SU-DHL-6 (cell line): Measurements from ENCODE around the gene RPS6KA5.

Experiments used
- H2AFZ ChIP-seq: fragments of 200-600 bp; sonication (generic); 2 replicates; pipeline ENCODE4 v1.6.1; 2014; ENCODE audit warnings: low read depth, mild to moderate bottlenecking, moderate library complexity, mixed read lengths, antibody characterized with exemption, low read length; ENCODE audit not compliant: severe bottlenecking
- H3F3A ChIP-seq: fragments of 200-600 bp; shearing (Covaris generic); 2 replicates; pipeline ENCODE4 v1.6.0; 2016; ENCODE audit warnings: antibody characterized with exemption, mild to moderate bottlenecking; ENCODE audit not compliant: insufficient read depth
- H3K27ac ChIP-seq: fragments of 200-600 bp; sonication (generic); 2 replicates; pipeline ENCODE4 v1.5.1; 2016; ENCODE audit warnings: low read depth, mild to moderate bottlenecking, low read length, moderate library complexity, mixed read lengths
- H3K27me3 ChIP-seq: fragments of 200-600 bp; sonication (generic), shearing (Covaris generic); 2 replicates; pipeline ENCODE4 v1.6.0; 2014; ENCODE audit warnings: mild to moderate bottlenecking, low read length
- H3K36me3 ChIP-seq: fragments of 200-600 bp; sonication (generic); 2 replicates; pipeline ENCODE4 v1.6.1; 2014; ENCODE audit warnings: mild to moderate bottlenecking, low read length, mixed read lengths
- H3K4me2 ChIP-seq: fragments of 300-600, 200-600 bp; shearing (Covaris generic), sonication (generic); 2 replicates; pipeline ENCODE4 v1.6.0; 2014; ENCODE audit warnings: low read length, low read depth, mild to moderate bottlenecking; ENCODE audit not compliant: poor library complexity, severe bottlenecking
- H3K4me3 ChIP-seq: fragments of 200-600 bp; sonication (generic); 2 replicates; pipeline ENCODE4 v1.5.1; 2014; ENCODE audit warnings: antibody characterized with exemption, low read length, mild to moderate bottlenecking, mixed read lengths; ENCODE audit not compliant: insufficient read depth, poor library complexity, severe bottlenecking
- H3K79me2 ChIP-seq: fragments of 200-600 bp; sonication (generic); 2 replicates; pipeline ENCODE4 v1.6.1; 2014; ENCODE audit warnings: mild to moderate bottlenecking, low read length, moderate library complexity; ENCODE audit not compliant: insufficient read depth
- H3K9ac ChIP-seq: fragments of 200-600 bp; sonication (generic); 2 replicates; pipeline ENCODE4 v1.7.0; 2014; ENCODE audit warnings: mild to moderate bottlenecking, low read length
- H3K9me2 ChIP-seq: fragments of 200-600 bp; sonication (generic); replicated peaks from 2 replicates; pipeline ENCODE4 v1.6.1; 2014; ENCODE audit warnings: low read length; ENCODE audit not compliant: insufficient read depth
- H3K9me3 ChIP-seq: fragments of 200-600 bp; sonication (generic); 2 replicates; pipeline ENCODE4 v1.6.1; 2014; ENCODE audit warnings: low read length, mixed read lengths; ENCODE audit not compliant: insufficient read depth
- H4K20me1 ChIP-seq: fragments of 200-600 bp; sonication (generic); 2 replicates; pipeline ENCODE4 v1.6.1; 2014; ENCODE audit warnings: low read depth, mild to moderate bottlenecking, antibody characterized with exemption, low read length, moderate library complexity, mixed read lengths
- EZH2phosphoT487 ChIP-seq: fragments of 200-600 bp; sonication (generic), shearing (Covaris generic); conservative IDR thresholded peaks from 2 replicates; pipeline ENCODE4 v1.6.1; 2018; ENCODE audit warnings: mild to moderate bottlenecking, antibody characterized with exemption, low read length, moderate library complexity, mixed read lengths
- TF ChIP-seq, protein P1 (sequence below): fragments of 200-600 bp; sonication (generic); IDR thresholded peaks from one replicate; pipeline ENCODE4 v1.5.1; 2017; ENCODE audit warnings: antibody characterized with exemption, mild to moderate bottlenecking, low read length, moderate library complexity; ENCODE audit not compliant: insufficient read depth, poor library complexity, severe bottlenecking

RPS6KA5 gene

DNA sequence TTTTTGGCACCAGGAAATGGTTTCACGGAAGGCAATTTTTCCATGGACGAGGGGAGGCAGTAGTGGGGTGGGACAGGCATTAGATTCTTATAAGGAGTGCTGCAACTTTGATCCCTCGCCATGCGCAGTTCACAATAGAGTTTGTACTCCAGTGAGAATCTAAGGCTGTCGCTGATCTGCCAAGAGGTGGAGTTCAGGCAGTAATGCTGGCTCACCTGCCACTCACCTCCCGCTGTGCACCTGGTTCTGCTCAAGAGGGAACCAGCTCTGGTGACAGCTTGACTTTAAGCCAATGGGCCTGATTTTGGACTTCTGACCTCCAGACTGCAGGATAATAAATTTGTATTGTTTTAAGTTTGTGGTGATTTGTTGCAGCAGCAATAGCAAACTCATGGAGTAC lies 163.4 kb downstream of the RPS6KA5 start:
- TF ChIP-seq EZH2phosphoT487: no peak
- TF ChIP-seq, protein P1, sequence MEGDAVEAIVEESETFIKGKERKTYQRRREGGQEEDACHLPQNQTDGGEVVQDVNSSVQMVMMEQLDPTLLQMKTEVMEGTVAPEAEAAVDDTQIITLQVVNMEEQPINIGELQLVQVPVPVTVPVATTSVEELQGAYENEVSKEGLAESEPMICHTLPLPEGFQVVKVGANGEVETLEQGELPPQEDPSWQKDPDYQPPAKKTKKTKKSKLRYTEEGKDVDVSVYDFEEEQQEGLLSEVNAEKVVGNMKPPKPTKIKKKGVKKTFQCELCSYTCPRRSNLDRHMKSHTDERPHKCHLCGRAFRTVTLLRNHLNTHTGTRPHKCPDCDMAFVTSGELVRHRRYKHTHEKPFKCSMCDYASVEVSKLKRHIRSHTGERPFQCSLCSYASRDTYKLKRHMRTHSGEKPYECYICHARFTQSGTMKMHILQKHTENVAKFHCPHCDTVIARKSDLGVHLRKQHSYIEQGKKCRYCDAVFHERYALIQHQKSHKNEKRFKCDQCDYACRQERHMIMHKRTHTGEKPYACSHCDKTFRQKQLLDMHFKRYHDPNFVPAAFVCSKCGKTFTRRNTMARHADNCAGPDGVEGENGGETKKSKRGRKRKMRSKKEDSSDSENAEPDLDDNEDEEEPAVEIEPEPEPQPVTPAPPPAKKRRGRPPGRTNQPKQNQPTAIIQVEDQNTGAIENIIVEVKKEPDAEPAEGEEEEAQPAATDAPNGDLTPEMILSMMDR: no peak

DNA sequence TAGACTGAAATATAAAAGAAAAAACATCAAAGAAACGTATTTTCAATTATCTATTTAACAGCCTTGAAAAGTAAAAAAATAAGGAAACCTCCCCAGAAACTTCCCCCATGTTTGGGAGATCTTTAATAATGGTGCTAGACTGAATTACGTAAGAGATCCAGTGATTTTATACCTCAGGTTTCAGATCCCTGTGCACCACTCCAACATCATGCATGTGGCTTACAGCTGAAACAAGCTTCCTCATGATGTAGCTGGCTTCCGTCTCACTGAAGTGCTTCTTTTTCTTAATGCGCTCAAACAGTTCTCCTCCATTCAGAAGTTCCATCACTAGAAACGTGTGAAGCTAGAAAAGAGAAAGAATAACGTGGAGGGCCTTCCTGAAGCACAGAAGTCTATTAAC lies 166.2 kb downstream of the RPS6KA5 start:
- H3K9me3 ChIP-seq: no peaks in the 10 kb centered on the region
- H3K27ac ChIP-seq: no peak overlapping the region
- no peaks in the 10 kb centered on the region for H3K9me2 ChIP-seq
- H3K79me2 ChIP-seq: no peaks in the 10 kb centered on the region
- no peak overlapping the region for H2AFZ ChIP-seq
- H3K9ac ChIP-seq: no peak overlapping the region
- H3F3A ChIP-seq: no peaks in the 10 kb centered on the region; the same call in 1 of the 2 replicates
- H4K20me1 ChIP-seq: no peaks in the 10 kb centered on the region
- no peak overlapping the region for H3K4me2 ChIP-seq
- no peak overlapping the region for H3K4me3 ChIP-seq
- no peaks in the 10 kb centered on the region for H3K27me3 ChIP-seq
- no peak for TF ChIP-seq EZH2phosphoT487
- TF ChIP-seq, protein P1: no peak
- H3K36me3 ChIP-seq: no peaks in the 10 kb centered on the region; the same call in 1 of the 2 replicates

More for the DNA sequence above, 163.4 kb downstream of the RPS6KA5 start:
- Histone ChIP-seq H3K9ac (no peak overlapping the region), H3K4me2 (no peak overlapping the region), H3F3A (0 out of 2 replicates have a peak, but pooled peaks cover 3% of the 10 kb centered on the region), H3K9me3 (no peaks in the 10 kb centered on the region), H3K27me3 (no peaks in the 10 kb centered on the region), H3K4me3 (no peak overlapping the region), H3K9me2 (no peaks in the 10 kb centered on the region), H3K27ac (no peak overlapping the region), H4K20me1 (no peaks in the 10 kb centered on the region), H3K36me3 (no peaks in the 10 kb centered on the region; the same call in 1 of the 2 replicates), H3K79me2 (no peaks in the 10 kb centered on the region), H2AFZ (no peak overlapping the region)

DNA sequence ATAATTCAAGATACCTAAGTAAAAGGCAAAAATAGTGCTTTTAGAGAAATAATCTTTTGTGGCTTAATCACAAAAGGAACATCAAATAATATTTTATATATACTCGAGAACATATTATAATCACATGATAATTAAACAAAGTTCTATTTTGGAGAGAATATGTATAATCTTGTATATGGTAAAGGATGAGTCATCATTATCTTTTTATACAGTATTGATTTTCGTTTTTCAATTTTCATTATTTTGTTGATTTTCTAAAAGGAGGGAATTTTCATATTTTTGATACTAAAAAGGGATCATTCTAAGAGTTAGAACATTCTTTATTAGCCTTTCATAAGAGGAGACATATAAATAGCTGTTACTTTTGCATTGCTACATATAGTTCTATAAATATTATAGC lies 166.9 kb downstream of the RPS6KA5 start:
- H3K4me2 ChIP-seq: no peak overlapping the region
- H3K79me2 ChIP-seq: no peaks in the 10 kb centered on the region
- no peak for TF ChIP-seq EZH2phosphoT487
- H3K9me3 ChIP-seq: no peaks in the 10 kb centered on the region
- H3K27me3 ChIP-seq: no peaks in the 10 kb centered on the region
- H3K36me3 ChIP-seq: no peaks in the 10 kb centered on the region; the same call in 1 of the 2 replicates
- no peaks in the 10 kb centered on the region for H3K9me2 ChIP-seq
- no peaks in the 10 kb centered on the region for H4K20me1 ChIP-seq
- H3K27ac ChIP-seq: no peak overlapping the region
- H3K4me3 ChIP-seq: no peak overlapping the region
- no peak overlapping the region for H2AFZ ChIP-seq
- H3K9ac ChIP-seq: no peak overlapping the region
- no peaks in the 10 kb centered on the region; the same call in 1 of the 2 replicates for H3F3A ChIP-seq

DNA sequence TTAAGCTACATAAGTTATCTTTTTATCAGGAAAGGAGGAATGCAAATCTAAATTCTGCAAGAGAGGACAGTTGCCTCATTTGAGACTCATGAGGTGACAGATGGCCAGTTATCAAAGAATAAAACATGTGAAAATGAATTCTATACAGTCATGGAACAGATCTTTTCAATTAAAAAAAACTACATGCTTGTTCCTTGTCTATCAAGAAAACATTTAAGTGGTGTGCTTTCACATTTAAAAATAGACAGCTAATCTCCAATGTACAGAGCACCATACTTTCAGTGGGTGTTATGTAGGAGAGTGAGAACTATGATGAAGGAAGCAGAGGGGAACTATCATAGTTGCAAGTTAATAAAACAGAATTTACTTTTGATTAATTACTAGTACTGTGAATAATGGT lies 167.5 kb downstream of the RPS6KA5 start:
- H3K9me2 ChIP-seq: no peaks in the 10 kb centered on the region
- H3K4me2 ChIP-seq: no peak overlapping the region
- no peaks in the 10 kb centered on the region for H3K79me2 ChIP-seq
- no peaks in the 10 kb centered on the region; the same call in 1 of the 2 replicates for H3F3A ChIP-seq
- no peaks in the 10 kb centered on the region for H4K20me1 ChIP-seq
- no peak overlapping the region for H3K9ac ChIP-seq
- H3K27me3 ChIP-seq: no peaks in the 10 kb centered on the region
- no peaks in the 10 kb centered on the region for H3K9me3 ChIP-seq
- no peak overlapping the region for H3K4me3 ChIP-seq
- TF ChIP-seq, protein P1: no peak
- TF ChIP-seq EZH2phosphoT487: no peak
- no peak overlapping the region for H2AFZ ChIP-seq
- no peak overlapping the region for H3K27ac ChIP-seq
- no peaks in the 10 kb centered on the region; the same call in 1 of the 2 replicates for H3K36me3 ChIP-seq
